ENCODE measurements around the gene GJC1.
A peak's percentile ranks its signal among the peaks of the same experiment; 100 is the strongest.

Gene GJC1

DNA sequence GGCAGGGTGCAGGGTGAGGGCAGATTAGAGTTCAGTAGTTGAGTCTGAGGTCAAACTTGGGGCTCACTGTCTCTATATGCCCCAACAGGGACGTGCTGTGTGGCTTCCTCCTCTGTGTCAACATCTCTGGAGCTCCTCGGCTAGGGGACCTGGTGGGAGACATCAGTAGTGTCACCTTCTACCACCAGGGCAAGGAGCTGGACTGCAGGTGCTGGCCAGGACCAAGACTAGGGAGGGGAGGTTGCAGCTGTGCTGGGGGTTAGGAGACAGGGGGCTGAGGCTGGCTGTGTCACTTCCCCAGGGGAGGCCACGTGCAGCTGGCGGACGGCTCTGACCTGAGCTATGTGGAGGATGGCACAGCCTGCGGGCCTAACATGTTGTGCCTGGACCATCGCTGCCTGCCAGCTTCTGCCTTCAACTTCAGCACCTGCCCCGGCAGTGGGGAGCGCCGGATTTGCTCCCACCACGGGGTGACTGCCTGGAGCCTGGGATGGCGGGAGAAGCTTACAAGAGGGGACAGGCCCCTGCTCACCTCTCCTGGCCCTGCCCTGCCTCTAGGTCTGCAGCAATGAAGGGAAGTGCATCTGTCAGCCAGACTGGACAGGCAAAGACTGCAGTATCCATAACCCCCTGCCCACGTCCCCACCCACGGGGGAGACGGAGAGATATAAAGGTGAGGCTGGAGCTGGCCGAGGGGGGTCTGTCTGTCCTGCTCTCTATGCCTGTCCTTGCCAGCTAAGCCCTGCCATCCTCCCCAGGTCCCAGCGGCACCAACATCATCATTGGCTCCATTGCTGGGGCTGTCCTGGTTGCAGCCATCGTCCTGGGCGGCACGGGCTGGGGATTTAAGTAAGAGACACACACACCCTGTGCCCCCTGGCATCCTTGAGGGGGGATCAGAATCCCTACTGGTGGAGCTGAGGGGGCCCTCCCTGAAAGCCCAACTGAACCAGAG is 52.4 kb downstream of the GJC1 start:
- no peak for DNase-seq (ENCODE audit: low spot score)

DNA sequence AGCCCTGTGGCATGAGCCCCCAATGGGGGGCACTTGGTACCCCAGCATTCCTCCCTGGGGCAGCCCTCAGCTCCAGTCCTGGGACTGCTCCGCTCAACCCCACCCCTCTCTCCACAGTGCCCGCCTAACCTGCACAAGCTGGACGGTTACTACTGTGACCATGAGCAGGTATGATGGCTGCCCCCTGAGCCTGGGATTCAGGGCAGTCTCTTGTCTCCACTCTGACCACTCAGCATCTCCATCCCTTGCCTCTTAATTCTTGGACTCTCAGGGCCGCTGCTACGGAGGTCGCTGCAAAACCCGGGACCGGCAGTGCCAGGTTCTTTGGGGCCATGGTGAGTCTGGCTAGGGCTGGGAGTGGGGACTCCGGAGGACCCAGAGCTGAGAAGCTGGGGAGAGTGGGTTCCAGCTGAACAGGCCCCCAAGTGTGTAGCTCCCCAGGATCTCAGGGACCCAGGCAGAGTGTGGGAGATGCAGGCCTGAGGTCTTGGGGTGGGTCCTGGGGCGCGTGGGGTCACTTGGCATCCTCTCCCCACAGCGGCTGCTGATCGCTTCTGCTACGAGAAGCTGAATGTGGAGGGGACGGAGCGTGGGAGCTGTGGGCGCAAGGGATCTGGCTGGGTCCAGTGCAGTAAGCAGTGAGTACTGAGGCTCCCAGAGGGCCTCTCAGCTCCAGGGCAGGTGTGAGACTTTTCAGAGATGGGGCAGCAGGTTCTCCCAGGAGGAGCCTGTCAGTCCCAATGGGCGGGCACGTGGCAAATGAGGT is 53.3 kb downstream of the GJC1 start:
- no peak for DNase-seq (ENCODE audit: low spot score)

DNA sequence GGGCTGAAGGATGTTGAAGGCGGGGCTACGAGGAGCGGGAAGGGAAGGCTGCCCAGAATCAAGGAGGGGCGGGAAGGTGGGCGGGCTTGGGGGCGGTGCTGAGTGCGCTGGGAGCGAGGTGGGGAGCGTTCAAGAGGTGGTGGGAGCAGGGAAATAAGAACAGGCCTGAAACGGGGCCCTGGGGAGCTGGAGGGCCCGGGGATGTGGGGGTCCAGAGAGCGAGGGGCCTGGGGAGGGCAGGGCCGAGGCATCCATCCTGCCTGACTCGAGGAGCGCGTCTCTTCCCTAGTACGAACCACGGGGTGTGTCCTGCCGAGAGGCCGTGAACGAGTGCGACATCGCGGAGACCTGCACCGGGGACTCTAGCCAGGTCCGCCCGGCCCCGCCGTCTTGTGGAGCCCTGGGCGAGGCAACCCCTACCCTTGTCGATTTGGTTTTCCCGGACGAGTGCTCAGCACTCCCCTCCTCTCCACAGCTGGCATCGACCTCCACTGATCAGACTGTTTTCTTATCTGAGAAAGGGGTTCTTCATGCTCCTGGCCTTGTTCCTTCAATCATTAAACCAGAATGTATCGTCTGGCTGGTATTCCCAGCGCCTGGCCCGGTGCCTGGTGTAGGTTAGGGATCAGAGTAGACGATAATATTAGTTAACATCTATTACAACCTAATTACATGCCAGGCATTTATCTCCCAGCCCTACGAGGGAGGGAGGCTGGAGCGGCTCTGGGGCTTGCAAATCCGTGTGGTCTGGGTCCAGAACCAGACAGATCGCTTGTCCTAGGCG is 54.1 kb downstream of the GJC1 start:
- DNase-seq (ENCODE audit: low spot score) = no peak

DNA sequence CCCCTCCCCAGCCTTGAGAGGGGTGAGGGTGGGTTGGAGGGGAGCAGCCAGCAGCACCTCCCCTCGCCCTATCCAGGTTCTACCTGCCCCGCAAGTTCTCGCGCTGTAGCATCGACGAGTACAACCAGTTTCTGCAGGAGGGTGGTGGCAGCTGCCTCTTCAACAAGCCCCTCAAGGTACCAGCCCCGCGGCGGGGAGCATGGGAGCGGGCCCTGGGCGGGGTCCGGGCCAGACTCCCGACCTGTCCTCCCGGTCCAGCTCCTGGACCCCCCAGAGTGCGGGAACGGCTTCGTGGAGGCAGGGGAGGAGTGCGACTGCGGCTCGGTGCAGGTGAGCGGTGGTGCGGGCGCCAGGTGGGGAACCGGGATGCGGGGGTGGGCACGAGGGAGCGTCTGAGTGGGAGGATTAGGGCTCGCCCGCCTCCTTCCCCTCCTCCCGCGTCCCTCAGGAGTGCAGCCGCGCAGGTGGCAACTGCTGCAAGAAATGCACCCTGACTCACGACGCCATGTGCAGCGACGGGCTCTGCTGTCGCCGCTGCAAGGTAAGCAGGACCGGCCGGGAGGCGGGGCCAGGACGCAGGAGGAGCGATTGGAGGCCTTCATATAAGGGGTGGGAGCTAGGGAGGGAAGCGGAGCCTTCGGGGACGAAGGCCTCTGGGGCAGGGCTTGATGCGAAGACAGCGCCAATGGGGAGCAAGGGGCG is 54.8 kb downstream of the GJC1 start:
- DNase-seq (ENCODE audit: low spot score) = peak; percentile 93

DNA sequence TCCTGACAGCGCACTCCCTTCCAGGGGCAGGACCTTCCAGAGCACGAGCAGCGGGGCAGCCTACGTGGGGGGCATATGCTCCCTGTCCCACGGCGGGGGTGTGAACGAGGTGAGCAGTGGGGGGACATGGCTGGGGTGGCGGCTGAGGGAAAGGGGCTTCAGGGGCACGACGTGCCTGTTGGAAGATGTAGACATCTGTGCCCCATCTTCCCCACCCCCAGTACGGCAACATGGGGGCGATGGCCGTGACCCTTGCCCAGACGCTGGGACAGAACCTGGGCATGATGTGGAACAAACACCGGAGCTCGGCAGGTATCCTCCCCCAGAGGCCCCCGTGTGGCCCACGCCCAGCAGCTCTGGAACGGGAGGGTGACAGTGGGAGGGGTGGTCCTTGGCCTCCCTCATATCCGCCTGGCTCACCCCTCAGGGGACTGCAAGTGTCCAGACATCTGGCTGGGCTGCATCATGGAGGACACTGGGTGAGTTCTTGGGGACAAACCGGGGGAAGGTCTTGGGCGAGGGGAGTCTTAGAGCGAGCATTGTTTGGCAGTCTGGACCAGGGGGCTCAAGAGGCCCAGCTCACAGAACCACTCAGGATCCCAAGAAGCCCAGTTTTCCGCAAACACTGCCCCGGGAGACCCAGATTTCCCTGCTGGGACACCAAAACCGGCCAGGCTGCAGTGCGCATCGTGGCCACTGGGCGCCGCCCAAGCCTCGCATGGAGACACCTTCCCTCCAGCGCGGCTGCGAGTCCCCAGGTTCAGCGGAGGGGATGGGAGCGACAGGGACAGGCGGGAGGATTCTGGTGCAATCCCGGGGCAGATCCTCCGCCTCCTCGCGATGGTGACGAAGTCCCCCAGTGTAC is 55.6 kb downstream of the GJC1 start:
- DNase-seq (ENCODE audit: low spot score) = peak; percentile 70

DNA sequence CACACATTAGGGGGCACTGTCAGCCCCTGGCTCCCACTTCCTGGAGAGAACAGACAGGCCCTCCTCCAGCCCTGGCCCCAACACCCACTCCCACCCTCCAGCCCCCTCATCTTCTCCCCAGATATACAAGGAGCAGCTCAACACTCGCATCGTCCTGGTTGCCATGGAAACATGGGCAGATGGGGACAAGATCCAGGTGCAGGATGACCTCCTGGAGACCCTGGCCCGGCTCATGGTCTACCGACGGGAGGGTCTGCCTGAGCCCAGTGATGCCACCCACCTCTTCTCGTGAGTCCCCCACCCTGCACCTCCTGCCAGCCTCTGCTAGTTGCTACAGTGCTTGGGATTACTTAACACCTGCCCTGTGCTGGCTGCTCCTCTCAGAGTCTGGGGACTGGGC is 56.9 kb downstream of the GJC1 start:
- no peak for DNase-seq (ENCODE audit: low spot score)

DNA sequence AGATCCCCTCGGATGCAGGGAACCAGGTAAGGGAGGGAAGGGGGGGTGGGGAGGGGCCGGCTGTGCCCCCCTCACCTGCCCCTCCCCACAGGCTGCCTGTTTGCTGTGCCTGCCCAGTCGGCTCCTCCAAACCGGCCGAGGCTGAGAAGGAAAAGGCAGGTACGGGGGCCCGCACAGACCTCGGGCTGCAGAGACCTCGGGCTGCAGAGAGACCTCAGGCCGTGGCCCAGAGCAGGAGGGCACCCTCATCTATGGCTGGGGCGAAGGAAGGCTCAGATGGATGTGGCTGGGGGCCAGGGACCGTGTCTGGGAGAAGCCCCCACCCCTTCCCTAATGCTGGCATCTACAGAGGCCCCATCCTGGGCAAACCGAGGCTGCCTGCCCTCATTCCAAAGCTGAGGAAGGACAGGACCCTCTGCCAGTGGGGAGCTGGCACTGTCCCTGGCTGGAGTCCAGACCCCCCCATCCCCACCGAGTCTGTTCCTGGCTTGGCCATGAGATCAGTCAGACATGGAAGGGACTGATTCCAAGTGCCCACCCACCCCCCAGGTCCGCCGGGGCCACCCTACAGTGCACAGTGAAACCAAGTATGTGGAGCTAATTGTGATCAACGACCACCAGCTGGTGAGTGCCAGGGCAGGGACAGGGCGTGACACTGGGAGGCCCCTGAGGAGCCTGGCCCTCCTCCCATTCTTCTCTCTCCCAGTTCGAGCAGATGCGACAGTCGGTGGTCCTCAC is 57.6 kb downstream of the GJC1 start:
- DNase-seq (ENCODE audit: low spot score) = no peak

DNA sequence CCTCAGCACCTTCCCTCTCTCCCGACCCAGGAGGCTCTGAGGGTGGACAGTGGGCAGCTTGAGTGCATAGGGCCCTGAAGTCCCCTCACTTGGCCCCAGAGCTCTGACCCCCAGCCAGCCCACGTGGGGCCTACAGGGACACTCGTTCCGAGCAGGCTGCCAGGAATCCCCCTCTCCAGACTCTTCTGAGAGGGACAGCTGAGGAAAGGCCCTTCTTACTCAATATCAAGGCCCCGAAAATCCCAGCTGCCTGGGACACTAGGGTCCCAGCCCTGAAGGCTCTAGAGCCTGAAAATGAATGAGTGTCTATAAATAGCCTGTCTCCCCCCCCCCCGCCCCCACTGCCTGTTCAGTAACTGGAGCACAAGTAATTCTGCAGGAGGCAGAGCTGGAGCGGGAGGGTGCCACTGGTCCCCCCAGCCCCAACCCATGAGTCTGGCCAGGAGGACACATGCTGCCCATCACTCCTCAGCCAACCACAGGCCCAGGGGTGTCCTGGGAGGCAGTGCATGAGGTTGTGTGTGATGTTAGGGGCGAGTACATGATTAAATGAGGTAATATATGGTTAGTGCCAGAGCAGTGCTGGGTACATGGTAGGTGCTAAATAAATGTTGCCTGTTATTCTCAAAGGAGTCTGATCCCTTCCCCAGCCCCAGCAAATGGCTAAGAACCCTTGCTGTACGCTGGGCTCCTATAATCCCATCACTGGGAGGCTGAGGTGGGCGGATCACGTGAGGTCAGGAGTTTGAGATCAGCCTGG is 59.7 kb downstream of the GJC1 start:
- no peak for DNase-seq (ENCODE audit: low spot score)

DNA sequence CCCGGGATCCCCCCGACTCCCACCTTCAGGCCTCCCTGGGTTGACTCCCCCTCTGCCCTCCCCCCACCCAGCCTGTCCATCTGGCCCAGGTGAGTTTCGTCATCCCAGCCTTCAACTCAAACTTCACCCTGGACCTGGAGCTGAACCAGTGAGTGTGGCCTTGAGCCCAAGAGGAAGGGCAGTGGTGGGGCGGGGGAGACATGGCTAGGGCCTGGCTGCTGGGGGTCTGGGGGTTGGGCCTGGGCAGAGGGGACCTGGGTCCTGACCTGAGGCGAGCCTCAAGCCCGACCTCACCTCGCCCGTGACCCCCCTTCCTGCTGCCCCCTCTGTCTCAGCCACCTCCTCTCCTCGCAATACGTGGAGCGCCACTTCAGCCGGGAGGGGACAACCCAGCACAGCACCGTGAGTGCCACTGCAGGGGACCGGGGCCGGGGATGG is 60.4 kb downstream of the GJC1 start:
- no peak for DNase-seq (ENCODE audit: low spot score)

DNA sequence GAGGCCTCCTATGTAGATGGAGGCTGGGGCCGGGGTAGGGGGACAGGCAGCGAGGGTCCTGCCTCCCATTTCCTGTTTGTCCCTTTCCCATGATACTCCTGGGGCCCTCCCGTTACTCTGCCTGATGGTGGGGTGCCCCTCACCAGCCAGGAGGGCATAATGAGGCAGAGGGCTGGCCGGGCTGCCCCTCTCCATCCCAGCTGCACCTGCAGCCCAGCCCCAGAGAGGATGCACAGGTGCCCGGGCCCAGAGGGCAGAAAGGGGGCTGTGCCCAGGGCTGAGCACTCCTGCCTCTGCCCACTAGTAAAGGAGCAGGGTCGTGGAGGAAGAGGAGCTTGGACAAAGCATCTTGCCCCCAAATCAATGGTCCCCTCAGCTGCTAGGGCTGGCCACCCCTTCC is 60.9 kb downstream of the GJC1 start:
- DNase-seq (ENCODE audit: low spot score) = no peak

DNA sequence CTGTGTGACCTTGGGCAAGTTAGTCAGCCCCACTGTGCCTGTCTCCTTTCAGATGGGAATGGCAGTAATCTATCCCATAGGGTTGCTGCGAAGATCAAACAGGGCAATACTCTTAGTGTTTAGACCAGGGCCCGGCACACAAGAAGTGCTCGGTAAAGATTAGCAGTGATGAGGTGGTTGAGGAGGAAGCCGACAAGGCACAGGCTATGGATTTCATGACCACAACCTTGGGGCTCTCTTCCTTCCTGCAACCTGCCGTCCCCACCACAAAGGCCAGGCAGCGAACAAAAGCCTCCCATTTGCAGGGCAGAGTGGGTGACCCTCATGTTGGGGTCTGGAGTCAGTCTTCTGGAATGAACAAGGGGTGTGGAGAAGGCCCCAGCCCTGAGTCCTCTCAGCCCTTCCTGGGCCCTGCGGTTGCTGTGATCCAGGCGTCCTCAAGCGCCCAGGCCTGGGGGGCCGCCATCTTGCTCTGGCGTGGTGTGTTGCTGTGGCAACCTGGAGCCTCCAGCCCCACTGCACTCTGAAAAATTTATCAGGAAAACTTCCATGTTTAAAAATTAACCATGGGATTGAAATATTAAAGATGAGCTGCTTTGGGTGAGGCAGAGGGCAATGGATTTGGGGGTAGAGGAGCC is 61.5 kb downstream of the GJC1 start:
- no peak for DNase-seq (ENCODE audit: low spot score)

DNA sequence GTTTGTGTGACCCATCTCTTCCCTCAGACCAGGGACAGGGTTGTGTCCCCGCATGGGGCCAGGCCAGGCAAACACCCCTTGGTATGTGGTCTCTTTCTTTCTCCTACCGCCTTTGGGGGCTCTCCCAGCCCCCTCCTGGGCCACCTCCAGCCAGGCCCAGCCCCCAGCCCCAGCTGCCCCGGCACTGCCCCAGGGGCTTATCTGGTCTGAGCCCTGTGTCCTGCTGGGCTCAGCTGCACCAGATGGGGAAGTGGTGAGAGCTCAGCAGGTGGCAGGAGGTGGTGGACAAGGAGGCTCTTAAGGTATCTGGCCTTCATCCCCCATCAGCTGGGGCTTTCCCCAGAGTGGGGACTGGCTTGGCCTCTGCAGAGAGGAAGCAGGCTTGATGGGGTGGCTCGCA is 62.6 kb downstream of the GJC1 start:
- no peak for DNase-seq (ENCODE audit: low spot score)

DNA sequence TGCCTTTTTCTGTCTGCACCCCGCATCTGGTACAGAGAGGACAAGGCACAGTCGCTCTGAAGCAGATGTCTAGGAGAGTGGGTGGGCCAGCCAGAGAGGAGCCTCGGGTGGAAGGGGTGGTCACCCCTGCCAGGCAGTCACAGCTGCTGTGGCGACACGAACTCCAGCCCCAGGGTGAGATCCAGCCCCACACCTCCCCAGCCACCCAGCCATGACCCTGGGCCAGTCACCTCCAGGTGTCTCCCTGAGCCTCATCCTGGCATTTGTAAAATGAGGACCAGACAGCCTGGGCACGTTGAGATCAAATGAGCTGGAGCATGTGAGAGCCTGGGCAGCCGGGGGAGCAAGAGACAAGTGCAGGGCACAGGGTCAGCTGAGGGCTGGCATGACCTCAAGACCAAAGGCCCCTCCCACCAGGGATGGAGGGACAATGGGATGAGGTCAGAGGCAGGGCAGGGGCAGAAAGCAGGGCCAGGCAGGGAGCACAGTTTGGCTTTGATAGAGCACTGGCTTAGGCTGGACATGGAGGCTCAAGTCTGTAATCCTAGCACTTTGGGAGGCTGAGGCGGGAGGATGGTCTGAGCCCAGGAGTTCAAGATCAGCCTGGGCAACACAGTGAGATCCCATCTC is 63.6 kb downstream of the GJC1 start:
- peak; percentile 19 for DNase-seq (ENCODE audit: low spot score)

DNA sequence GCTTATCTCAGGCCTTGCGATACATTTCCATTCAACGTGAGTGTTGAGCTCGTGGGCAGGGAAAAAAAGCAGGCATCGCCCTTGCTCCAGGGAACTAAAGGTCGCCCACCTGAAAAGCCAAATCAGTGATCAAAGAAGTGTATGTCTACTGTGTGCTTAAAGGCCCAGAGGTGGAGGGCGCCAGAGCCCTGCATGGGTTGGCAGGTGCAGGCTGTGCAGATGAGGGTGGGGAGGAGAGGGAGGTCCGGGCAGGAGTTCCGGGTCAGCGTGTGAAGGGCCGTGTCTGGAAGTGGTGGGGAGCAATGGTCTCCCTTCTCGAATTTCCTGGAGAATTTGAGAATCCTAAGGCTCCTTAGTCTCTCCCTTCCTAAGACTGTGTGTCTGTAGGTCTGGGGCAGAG is 64.1 kb downstream of the GJC1 start:
- no peak for DNase-seq (ENCODE audit: low spot score)

DNA sequence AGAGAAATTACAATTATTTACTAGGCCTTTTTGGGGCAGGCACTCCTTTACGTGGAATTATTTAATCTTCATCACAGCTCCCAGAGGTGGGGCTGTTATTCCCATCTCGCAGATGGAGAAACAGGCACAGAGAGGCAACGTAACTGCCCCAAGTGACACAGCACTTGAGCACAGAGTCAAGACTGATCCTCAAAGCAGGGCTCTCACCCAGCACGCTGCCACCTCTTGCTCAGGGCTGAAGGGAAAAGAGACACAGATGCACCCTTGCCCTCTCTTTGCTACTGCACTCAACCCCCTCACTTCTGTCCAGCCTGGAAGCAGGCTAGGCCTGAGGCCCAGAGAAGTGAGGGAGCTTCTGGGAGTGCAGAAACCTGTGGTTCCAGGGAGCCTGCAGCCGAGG is 66.9 kb downstream of the GJC1 start:
- DNase-seq (ENCODE audit: low spot score) = no peak

DNA sequence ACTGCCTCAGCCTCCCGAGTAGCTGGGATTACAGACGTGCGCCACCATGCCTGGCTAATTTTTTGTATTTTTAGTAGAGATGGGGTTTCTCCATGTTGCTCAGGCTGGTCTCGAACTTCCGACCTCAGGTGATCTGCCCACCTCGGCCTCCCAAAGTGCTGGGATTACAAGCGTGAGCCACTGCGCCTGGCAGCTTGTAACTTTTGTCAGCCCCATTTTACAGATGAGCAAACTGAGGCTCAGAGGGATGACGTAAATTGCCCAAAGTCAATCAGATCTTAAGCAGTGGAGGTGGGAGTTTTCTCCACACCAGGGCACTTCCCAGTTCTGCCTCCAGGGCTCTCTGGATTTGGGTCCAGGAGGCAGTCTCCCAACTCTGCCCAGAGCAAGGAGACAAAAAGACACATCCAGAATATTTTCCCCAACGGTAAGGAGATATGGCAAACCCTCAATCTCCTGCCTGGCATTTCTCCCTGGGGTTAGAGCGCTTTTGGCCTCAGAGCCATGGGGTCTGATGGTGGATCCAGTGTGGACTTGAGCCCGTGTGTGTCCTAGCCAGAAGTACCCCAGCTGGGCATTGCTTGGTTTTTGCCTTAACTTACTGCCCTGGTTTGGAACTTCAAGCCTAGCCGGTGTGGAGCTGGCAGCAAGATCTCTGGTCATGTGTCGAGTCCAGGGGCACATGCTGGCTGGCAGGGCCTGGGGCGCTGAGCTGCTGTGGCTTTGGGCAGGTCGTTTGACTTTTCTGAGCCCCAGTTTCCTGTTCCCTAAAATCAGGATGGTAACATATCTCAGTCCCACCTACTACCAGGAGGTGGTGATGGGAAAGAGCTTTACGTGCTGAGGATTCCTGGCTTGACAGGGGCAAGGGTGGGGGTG is 67.9 kb downstream of the GJC1 start:
- no peak for DNase-seq (ENCODE audit: low spot score)

All from pons (tissue), 1 donor.